Right lobe of liver (tissue), 6 donors: ENCODE results near the gene GRIN2A. TPM values are rescaled to one million over a fixed set of nuclear protein-coding genes. Genes with fewer than 3 reads are reported as not detected.

Experiments
- ATAC-seq, 4 donors: fragments of 200-7000 bp; cut with Tn5 transposase; one replicate each; pipeline ENCODE4 v1.9.1; 2020; ENCODE audit warnings: mild to moderate bottlenecking in 4 of 4, moderate library complexity in 4 of 4
- DNase-seq, 3 donors: peaks; one replicate each; pipeline ENCODE4 v3.0.0-alpha.2; 2020
- H3K27ac ChIP-seq, 3 donors: fragments of 200-600 bp; one replicate each; pipeline ENCODE4 v1.8.0; 2022
- H3K27me3 ChIP-seq, 2 donors: fragments of 200-600 bp; one replicate each; pipeline ENCODE4 v1.8.0; 2022
- H3K36me3 ChIP-seq, 4 donors: fragments of 200-600 bp; sonication (generic) in 1 of 4; one replicate each; pipeline versions ENCODE4 v1.5.1 to v1.8.0; 2017 to 2022; ENCODE audit warnings: control low read depth in 1 of 4
- H3K4me1 ChIP-seq, 4 donors: fragments of 200-600 bp; sonication (generic) in 1 of 4; one replicate each; pipeline versions ENCODE4 v1.5.1 to v1.8.0; 2017 to 2022; ENCODE audit warnings: control low read depth in 1 of 4
- H3K4me3 ChIP-seq, 3 donors: fragments of 200-600 bp; one replicate each; pipeline ENCODE4 v1.8.0; 2022
- H3K9me3 ChIP-seq, 4 donors: fragments of 200-600 bp; sonication (generic) in 1 of 4; one replicate each; pipeline versions ENCODE4 v1.5.1 to v1.8.0; 2017 to 2022; ENCODE audit warnings: control low read depth in 1 of 4
- POLR2A ChIP-seq: fragments of 450-650 bp; IDR thresholded peaks from one replicate; pipeline ENCODE4 v1.6.1; 2017; ENCODE audit warnings: antibody characterized with exemption, mild to moderate bottlenecking
- WGBS: methylation state at CpG from one replicate; pipeline ENCODE4 v1.1.6; 2018; ENCODE audit warnings: low coverage, low lambda C conversion rate; ENCODE audit not compliant: insufficient coverage; ENCODE audit errors: missing lambda C conversion rate; 5-methylcytosine and 5-hydroxymethylcytosine counted together
- intact Hi-C, 2 donors: fragments of 100-400 bp; cut with DNase I; formaldehyde crosslinking; loops; one replicate each; pipeline versions ENCODE4 v1.11.2 to v1.14.1; 2022
- total RNA-seq, 6 experiments: library from RNA; depleted of rRNA in 2 of 6; stranded (reverse); fragments of >200 nt in 2 of 6; fragmentation: NEBNext Ultra II Directional in 3 of 6; extraction: Animal tissue kit (Norgen Biotek cat#: 25700) in 3 of 6; gene quantifications; one replicate each; pipeline versions ENCODE4 v1.1.0 to v1.2.4, GENCODE V29; 2016 to 2023
- TF ChIP-seq, protein P1 (sequence below), 4 donors: fragments of 200-600 bp in 3 of 4; fragments of 450-650 bp in 1 of 4; IDR thresholded peaks; one replicate each; pipeline versions ENCODE4 v1.5.1 to v1.8.0; 2016 to 2022; ENCODE audit warnings: antibody characterized with exemption in 4 of 4, mild to moderate bottlenecking in 2 of 4
- donor health status: DM: no; HTN: yes; CAD: no.
- donor health status: DM: no; HTN: no; CAD: no.
- donor health status: DM: no; HTN: no; CAD: no.
- donor health status: DM: no; HTN: yes; CAD: no.
- donor health status: DM: no; HTN: yes; CAD: no.

GRIN2A gene
- total RNA-seq, 6 experiments from 2014 or later: not detected

DNA sequence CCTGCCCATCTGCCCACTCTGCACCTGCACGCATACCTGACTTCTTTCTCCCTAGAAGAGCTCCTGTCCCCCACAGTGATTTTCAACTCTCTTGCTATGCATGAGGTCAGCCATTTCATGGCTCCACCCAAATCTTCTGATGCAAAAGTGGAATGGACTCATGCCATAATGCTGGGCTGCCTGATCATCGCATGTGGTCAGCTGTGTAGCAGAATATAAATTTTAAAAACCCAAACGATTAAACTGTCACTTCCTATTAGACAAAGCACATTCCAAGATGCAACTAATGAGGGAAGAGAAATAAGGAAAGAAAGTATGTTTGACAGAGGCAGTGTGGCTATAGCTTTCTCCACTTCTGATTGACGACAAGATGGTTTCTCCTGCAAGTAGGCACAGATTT lies 26.1 kb downstream of the GRIN2A start:
- no peak for TF ChIP-seq POLR2A
- TF ChIP-seq, protein P1, sequence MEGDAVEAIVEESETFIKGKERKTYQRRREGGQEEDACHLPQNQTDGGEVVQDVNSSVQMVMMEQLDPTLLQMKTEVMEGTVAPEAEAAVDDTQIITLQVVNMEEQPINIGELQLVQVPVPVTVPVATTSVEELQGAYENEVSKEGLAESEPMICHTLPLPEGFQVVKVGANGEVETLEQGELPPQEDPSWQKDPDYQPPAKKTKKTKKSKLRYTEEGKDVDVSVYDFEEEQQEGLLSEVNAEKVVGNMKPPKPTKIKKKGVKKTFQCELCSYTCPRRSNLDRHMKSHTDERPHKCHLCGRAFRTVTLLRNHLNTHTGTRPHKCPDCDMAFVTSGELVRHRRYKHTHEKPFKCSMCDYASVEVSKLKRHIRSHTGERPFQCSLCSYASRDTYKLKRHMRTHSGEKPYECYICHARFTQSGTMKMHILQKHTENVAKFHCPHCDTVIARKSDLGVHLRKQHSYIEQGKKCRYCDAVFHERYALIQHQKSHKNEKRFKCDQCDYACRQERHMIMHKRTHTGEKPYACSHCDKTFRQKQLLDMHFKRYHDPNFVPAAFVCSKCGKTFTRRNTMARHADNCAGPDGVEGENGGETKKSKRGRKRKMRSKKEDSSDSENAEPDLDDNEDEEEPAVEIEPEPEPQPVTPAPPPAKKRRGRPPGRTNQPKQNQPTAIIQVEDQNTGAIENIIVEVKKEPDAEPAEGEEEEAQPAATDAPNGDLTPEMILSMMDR (IDR thresholded peaks at IDR 0.05): no peak

DNA sequence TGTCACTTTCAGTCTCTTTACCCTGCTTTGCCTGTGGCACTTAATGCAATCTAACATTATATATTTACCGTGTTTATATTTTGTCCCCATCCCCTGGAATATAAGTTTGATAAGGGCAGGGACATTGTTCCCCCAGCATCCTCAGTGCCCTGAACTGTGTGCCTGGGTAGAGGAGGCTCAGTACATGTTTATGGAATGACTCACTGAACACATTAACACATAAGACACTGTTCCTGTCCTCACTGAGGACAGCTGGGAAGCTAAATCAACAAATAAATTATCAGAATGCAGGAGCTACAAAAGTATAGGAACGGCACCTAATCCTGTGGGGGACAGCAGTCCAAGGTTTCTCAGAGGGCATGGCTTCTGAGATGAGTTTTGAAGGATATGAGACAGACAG lies 27.8 kb downstream of the GRIN2A start:
- Histone ChIP-seq H3K36me3 (no peaks in the 10 kb centered on the region), H3K4me3 (no peak overlapping the region), H3K9me3 (no peaks in the 10 kb centered on the region), H3K27ac (no peak overlapping the region), H3K4me1 (no peaks in the 10 kb centered on the region), H3K27me3 (no peaks in the 10 kb centered on the region)
- no peak for DNase-seq
- TF ChIP-seq, protein P1 (IDR thresholded peaks at IDR 0.05): no peak
- ATAC-seq: no peak
- 59% methylated on average over 2 of the region's 2 CpGs for WGBS
- intact Hi-C loops: no loop called here

More for the DNA sequence above, 26.1 kb downstream of the GRIN2A start:
- ATAC-seq (no peak), DNase-seq (no peak)
- Histone ChIP-seq H3K36me3 (no peaks in the 10 kb centered on the region), H3K27ac (no peak overlapping the region), H3K27me3 (no peaks in the 10 kb centered on the region), H3K4me1 (no peaks in the 10 kb centered on the region), H3K9me3 (no peaks in the 10 kb centered on the region), H3K4me3 (no peak overlapping the region)
- intact Hi-C loops: no loop called here
- 64% methylated on average over 4 of the region's 4 CpGs for WGBS

DNA sequence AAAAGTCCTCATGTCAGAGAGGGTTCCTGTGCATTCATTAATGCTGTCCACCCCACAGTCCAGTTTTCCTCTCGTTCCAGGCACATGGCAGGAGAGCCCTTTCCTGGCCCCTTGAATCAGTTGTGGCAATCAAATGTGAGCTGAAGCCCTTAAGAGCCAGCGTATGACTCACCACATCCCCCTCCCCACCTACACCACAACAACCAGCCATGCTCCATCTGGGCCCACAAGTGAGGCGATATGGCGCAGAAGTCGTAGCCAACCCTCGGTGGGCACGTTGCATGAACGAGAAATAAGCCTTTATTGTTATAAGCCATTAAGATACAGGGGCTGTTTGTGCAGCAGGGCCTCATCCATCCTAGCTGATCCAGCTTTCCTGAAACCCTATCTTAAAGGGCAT lies 28.2 kb downstream of the GRIN2A start:
- no peak for ATAC-seq
- 75% methylated on average over 6 of the region's 8 CpGs for WGBS

DNA sequence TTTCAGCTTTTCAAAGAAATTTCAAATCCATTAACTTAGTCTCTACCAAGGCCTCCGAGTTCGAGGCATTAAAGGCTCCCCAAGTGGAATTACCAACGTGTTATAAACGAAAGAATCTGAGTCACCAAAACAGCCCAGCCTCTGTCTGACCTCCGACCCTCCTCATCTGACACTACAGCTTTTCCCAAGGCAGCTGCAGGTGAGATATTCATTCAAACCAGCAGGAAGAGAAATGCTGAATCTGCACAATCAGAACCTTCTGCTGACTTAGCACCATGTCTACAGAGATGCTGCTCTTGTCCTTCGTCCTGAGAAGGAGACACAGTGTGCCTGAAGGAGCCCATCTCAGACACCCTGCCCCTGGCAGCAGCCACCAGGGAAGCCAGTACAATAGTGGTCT lies 30.5 kb downstream of the GRIN2A start:
- no peak for DNase-seq
- Histone ChIP-seq H3K27me3 (no peaks in the 10 kb centered on the region), H3K4me1 (no peaks in the 10 kb centered on the region), H3K9me3 (no peaks in the 10 kb centered on the region), H3K27ac (no peak overlapping the region), H3K36me3 (no peaks in the 10 kb centered on the region), H3K4me3 (no peak overlapping the region)
- WGBS: 43% methylated on average over 6 of the region's 6 CpGs
- TF ChIP-seq, protein P1 (IDR thresholded peaks at IDR 0.05): no peak
- TF ChIP-seq POLR2A: no peak
- intact Hi-C loops: no loop called here
- no peak for ATAC-seq

More for the DNA sequence above, 28.2 kb downstream of the GRIN2A start:
- Histone ChIP-seq H3K9me3 (no peaks in the 10 kb centered on the region), H3K27me3 (no peaks in the 10 kb centered on the region), H3K36me3 (no peaks in the 10 kb centered on the region), H3K4me3 (no peak overlapping the region), H3K4me1 (no peaks in the 10 kb centered on the region), H3K27ac (no peak overlapping the region)
- intact Hi-C loops: no loop called here
- no peak for TF ChIP-seq POLR2A
- TF ChIP-seq, protein P1 (IDR thresholded peaks at IDR 0.05): no peak
- no peak for DNase-seq

DNA sequence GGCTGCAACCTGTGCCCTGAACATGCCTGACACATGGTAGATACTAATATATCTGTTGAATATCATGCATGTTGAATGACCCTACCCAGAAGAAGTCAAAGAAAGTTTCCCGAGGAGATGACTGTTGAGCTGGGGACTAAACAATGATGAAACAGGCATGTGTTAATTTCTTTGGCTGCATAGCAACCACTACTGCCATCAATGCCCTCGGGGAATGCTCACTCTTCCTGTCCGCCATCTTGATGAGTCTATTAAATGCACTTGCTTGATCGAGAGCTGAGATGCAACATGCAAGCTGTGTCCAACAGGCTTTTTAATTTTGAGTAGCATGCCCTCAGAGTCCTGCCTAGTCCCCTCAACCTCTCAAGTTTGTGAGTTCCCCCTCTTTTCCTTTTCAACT lies 31.3 kb downstream of the GRIN2A start:
- ATAC-seq (no peak), DNase-seq (no peak)
- intact Hi-C loops: no loop called here
- Histone ChIP-seq H3K4me3 (no peak overlapping the region), H3K27ac (no peak overlapping the region), H3K27me3 (no peaks in the 10 kb centered on the region), H3K36me3 (no peaks in the 10 kb centered on the region), H3K4me1 (no peaks in the 10 kb centered on the region), H3K9me3 (no peaks in the 10 kb centered on the region)
- TF ChIP-seq, protein P1 (IDR thresholded peaks at IDR 0.05): no peak
- no peak for TF ChIP-seq POLR2A
- WGBS: 61% methylated on average over 4 of the region's 4 CpGs
